GM19035 (cell line): ENCODE results near the gene RBAK.
"Not testable (repeated sequence)": the region's sequence is repeated elsewhere in the genome, so short reads cannot be mapped to it uniquely, and the experiment has no call there.

ENCODE experiments used
- ATAC-seq: cut with Tn5 transposase; IDR thresholded peaks from one replicate; pipeline ENCODE4 v1.9.1; 2021; ENCODE audit not compliant: unreplicated experiment

The RBAK gene

DNA sequence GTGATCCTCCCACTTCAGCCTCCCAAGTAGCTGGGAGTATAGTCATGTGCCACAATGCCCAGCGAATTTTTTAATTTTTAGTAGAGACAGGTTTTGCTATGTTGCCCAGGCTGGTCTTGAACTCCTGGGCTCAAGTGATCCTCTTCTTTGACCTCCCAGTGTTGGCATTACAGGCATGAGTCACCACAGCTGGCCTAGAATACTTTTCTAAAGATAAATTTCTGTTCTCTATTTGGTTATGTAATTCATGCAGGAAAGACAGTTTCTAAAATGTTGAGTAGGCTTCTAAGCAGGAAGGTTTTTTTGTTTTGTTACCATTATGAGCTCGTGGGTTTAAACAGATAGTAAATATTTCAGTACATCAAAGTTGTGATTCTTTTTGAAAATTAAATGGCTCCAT, 5.0 kb downstream of the RBAK start:
- no peak for ATAC-seq

DNA sequence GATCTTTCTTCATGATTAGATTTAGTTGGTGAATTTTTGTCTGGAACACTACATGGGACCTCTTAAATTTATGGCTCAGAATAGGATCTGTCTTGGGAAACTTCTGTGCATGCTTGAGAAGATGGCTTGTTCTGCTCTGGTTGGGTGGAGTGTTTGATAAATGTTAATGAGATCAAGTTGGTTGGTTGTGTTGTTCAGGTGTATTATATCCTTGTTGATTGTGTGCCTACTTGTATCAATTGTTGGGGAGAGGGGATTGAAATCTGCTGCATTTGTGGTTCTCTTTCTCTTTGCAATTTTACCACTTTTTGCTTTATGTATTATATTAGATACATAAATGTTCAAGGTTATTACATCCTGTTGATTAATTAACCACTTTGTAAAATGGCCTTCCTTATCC, 6.1 kb downstream of the RBAK start:
- not testable (repeated sequence) for ATAC-seq

DNA sequence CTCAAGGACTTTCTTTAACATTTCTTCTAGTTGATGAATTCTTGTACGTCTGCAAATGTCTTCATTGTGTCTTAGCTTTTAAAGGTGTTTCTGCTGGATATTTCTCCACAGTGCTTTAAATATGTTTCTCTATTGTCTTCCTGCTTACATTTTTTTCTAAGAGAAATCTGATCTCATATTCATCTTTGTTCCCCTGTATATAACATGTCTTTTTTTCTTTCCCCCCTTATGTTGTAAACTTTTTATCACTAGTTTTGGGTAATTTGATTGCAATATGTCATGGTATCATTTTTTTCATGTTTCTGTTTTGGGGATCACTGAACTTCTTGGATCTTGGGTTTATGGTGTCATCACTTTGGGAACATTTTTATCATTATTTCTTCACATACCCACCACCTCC, 7.5 kb downstream of the RBAK start:
- no peak for ATAC-seq

DNA sequence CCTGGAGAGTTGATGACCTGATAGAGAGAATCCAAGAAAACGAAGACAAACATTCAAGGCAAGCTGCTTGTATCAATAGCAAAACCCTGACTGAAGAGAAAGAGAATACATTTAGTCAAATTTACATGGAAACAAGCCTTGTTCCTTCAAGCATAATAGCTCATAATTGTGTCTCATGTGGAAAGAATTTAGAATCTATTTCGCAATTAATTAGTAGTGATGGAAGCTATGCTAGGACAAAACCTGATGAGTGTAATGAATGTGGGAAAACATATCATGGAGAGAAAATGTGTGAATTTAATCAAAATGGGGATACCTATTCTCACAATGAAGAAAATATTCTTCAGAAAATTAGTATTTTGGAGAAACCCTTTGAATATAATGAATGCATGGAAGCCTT, 18.0 kb downstream of the RBAK start:
- ATAC-seq: no peak

DNA sequence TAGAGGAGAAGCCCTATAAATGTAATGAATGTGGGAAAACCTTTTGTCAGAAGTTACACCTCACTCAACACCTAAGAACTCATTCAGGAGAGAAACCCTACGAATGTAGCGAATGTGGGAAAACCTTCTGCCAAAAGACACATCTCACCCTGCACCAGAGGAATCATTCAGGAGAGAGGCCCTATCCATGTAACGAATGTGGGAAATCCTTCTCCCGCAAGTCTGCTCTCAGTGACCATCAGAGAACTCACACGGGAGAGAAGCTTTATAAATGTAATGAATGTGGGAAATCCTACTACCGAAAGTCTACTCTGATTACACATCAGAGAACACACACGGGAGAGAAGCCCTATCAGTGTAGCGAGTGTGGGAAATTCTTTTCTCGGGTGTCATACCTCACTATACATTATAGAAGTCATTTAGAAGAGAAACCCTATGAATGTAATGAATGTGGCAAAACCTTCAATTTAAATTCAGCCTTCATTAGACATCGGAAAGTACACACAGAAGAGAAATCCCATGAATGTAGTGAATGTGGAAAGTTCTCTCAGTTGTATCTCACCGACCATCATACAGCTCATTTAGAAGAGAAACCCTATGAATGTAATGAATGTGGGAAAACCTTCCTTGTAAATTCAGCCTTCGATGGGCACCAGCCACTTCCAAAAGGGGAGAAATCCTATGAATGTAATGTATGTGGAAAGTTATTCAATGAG, 18.9 kb downstream of the RBAK start:
- no peak for ATAC-seq

DNA sequence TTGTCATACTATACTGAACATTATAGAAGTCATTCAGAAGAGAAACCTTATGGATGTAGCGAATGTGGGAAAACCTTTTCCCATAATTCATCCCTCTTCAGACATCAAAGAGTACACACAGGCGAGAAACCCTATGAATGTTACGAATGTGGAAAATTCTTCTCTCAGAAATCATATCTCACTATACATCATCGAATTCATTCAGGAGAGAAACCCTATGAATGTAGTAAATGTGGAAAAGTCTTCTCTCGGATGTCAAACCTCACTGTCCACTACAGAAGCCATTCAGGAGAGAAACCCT, 19.4 kb downstream of the RBAK start:
- no peak for ATAC-seq

DNA sequence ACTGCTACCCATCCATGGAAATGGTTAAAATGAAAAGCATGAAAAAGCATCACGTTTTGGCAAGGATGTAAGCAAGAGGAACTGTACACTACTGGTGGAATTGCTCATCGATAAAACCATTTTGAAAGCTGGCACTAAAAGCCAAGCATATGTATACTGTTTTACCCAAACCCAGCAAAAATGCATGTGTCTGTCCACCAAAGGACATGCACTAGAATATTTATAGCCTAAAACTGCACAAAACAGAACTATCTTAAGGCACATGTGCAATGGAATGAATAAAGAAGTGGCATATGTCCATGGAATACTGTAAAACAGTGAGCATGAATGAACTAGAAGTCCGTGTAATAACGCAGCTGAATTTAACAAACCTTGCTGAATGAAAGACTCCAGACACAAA, 22.9 kb downstream of the RBAK start:
- ATAC-seq: no peak

DNA sequence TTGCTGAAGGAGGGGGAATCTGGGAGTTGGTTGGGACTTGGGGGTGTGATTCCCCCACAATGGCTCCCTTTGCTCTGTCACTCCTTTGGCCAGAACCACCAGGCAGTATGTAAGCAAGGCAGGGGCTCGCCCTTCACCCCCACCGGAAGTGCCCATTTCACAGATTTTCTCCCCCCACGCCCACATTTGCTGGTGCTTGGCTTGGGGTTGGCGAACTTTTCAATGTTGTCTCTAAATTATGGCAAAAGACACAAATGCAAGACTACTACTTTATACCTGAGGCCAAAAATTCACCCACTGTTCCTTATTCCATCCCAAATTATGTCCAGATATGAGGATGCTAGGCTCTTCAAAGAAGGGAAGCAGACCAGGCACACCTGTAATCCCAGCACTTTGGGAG, 24.5 kb downstream of the RBAK start:
- ATAC-seq: no peak

DNA sequence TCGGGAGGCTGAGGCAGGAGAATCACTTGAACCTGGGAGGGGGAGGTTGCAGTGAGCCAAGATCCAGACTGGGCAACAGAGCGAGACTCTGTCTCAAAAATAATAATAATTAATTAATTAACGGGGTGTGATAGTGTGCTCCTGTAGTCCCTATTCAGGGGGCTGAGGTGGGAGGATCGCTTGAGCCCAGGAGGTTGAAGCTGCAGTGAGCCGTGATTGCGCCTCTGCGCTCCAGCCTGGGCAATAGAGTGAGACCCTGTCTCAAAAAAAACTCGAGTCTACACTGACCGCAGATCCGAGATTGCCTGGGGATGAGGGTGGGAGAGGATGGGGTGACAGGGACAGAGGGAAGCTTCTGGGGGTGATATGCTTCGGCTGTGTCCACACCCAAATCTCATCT, 29.5 kb downstream of the RBAK start:
- not testable (repeated sequence) for ATAC-seq

DNA sequence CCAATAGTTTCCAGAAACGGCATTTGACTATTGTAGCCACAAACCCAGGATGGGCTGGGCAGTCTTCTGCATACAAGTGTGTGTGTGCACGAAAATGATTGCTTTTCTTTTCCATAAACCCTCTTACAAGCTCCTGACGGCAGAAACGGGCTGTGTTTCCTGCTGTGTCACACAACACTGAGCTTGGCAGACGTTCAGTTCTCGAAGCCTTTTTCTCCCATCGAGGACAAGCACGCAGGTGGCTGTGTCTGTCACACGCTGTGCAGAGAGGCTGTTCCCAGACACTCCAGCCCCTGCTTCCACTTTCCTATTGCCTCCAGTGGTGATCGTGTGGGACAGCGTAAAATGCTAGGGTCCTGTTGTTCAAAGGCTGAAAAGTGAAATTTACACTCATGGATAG, 32.1 kb downstream of the RBAK start:
- no peak for ATAC-seq

DNA sequence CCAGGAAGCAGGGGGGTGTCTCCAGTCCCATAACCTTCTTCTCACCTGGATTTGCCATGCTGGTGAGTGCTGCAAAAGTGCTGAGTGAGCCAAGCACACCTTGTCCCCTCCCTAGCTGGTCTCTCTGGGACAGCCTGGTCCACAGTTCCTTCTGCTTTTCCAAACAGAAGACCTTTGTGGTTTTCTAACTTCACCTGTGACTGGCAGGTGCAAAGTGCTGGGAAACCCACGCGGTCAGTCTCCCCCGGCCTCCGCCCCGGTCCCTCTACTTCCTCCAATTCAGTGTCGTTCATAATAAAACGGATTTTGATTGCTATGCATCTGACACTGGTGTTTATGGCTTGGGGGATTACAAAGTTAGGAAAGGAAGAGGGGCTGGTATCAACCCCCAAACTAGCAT, 37.1 kb downstream of the RBAK start:
- no peak for ATAC-seq

DNA sequence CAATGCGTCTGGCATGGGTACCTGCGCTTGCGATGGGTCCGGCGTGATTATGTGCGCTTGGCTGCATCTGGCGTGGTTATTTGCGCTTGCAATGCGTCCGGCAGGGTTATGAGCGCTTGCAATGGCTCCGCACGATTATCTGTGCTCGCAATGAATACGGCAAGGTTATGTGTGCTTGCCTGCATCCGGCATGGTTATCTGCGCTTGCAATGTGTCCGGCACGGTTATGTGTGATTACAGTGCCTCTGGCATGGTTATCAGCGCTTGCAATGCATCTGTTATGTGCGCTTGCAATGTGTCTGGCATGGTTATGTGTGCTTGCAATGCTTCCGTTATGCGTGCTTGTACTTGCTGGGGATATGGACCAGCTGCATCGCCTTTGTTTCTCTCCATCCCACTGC, 37.7 kb downstream of the RBAK start:
- no peak for ATAC-seq

DNA sequence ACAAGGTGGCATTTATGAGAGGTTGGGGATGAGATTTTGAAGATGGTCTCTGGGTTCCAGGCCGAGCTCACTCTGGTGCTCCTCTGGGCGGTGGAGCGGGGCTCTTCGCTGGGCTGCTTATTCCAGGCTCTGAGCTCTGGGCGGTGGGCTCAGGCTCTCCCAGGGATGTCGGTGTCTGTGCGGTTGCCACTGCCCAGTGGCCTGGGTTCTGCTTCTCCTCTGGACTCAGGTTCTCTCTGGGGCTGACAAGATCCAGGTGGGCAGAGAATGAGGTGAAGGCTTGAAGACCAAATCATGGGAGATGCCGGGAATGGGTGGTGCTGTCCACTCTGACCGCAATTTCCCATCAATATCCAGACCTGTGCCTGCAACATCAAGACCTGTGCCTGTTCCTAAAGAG, 40.6 kb downstream of the RBAK start:
- ATAC-seq: no peak

DNA sequence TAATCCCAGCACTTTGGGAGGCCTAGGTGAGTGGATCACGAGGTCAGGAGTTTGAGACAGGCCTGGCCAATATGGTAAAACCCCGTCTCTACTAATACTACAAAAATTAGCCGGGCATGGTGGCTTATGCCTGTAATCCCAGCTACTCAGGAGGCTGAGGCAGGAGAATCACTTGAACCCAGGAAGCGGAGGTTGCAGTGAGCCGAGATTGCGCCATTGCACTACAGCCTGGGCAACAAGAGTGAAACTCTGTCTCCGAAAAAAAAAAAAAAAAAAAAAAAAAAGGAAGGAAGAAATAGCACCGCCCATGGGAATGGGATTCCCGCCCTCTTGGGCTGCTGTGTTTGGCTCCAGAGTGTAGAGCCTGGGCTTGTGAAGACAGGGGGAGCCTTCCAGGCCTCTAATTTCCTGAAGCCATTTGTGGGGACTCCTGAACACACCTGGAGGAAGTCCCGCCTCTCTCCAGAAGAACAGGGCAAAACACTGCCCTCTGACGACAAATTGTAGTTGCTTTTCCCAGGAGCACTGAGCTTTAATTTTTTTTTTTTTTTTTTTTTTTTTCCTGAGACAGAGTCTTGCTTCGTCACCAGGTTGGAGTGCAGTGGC, 42.7 kb downstream of the RBAK start:
- not testable (repeated sequence) for ATAC-seq

DNA sequence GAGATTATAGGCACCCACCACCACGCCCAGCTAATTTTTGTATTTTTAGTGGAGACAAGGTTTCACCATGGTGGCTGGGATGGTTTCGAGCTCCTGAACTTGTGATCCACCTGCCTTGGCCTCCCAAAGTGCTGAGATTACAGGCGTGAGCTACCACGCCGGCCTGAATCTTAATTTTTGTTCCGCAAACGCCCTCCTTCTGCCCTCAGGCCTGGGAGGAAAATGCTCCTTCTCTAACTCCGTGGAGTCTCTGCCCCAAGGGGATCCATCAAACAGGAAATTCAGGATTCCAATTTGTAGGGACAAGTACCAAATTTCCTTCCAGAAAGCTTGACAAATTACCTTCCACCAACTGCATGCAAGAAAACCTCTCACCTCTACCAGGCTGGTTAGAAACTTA, 43.2 kb downstream of the RBAK start:
- ATAC-seq: no peak

DNA sequence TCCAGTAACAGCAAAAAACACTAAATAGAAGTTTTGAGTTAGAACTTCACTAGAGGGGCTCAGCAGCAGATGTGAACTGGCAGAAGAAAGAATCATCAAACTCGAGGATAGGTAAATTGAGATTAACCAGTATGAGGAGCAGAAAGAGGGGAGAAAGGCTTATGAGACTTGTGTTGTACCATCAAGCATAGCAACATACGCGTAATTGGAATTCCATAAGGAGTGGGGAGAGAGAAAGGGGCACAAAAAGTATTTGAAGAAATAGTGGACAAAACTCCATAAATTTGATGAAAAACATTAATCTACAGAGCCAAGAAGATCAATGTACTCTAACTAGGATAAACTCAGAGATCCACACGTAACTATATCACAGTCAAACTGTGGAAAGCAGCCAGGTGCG, 48.3 kb downstream of the RBAK start:
- ATAC-seq: no peak

DNA sequence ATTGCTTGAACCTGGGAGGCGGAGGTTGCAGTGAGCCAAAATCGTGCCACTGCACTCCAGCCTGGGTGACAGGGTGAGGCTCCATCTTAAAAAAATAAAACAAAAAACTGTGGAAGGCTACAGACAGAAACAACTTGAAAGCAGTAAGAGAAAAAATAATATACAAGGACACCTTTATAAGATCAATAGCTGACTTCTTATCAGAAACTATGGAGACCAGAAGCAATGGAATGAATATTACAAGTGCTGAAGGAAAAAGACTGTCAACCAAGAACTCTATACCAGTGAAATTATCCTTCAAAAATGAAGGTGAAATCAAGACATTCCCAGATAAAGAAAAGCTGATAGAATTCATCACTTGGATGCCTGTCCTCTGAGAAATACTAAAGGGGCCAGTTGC, 49.0 kb downstream of the RBAK start:
- no peak for ATAC-seq

DNA sequence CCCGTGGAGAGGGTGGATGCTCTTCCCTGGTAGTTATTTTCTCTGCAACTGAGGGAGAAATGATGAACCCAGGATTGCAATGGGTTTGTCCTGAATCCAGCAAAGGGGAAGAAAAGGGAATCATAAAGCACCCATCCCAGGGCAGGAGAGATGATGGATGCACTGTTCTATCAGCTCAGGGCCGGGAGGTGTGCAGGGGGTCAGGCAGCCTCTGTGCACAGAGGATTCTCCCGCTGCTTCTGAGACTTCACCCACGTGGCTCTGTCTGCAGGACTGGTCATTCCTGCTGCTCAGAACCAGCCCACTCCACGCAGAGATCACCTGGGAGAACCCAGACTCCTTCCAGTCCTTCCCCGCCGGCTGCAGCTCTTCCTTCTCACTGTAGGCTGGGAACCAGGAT, 70.7 kb downstream of the RBAK start:
- no peak for ATAC-seq

DNA sequence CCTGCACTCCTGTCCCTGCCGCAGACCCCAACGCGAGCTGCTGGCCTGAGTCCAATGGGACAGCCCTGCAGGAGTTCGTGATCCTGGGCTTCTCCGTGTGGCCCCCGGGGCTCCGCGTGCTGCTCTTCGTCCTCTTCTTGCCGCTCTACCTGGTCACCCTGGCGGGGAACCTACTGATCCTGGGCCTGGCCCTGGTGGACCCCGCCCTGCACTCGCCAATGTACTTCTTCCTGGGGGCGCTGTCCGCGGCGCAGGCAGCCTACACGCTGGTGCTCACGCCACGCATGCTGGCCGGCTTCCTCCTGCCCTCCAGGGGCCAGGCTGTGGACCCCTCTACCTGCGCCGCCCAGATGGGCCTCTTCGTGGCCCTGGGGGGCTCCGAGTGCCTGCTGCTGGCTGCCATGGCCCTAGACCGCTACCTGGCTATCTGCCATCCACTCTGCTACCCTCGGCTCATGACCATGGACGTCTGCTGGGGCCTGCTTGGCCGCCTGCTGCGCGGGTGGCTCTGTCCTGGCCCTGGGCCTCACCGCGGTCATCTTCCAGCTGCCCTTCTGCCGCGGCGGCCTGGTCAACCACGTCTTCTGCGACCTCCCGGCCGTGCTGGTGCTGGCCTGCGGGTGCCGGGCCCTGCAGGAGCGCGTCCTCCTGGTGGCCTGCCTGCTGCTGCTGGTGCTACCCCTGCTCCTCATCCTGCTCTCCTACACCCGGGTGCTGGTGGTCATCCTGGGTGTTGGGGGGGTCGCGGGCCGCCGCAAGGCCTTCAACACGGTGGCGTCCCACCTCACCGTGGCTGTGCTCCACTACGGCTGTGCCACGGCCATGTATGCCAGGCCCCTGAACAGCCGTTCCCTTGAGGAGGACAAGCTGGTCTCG, 71.7 kb downstream of the RBAK start:
- ATAC-seq: no peak
